ENCODE results near the gene ATG2B. TPM values are rescaled to one million over a fixed set of nuclear protein-coding genes. Genes with fewer than 3 reads are reported as not detected.

Gene ATG2B
- total and polyA plus RNA-seq, 2 donors (not counting 3 experiments of a cell fraction or from before 2014, with no cell fraction given), result 5.9 to 17.8 TPM

GRCh38 chr14:96297000-96297399, 66.1 kb downstream of the ATG2B start:
- no peak overlapping the region for H2AFZ ChIP-seq (ENCODE audit: low read depth, low read length)
- DNase-seq (ENCODE audit: low read depth, low spot score), result peak; percentile 22
- H3K36me3 ChIP-seq (ENCODE audit: control insufficient read depth in 2 of 2, extremely low read depth in 1 of 2, insufficient read depth in 2 of 2, low read length in 2 of 2), result peaks cover 0 to 1% of the 10 kb centered on the region in 2 experiments
- CTCF ChIA-PET, result interaction anchor here (1.1 to 3.0 kb wide), 3 partner anchors 11 to 127 kb away, joined by 4 to 36 read pairs (median 8); no protein-coding TSS in a partner anchor
- no peak overlapping the region for H3K4me3 ChIP-seq (replicated peaks in 1 of 3; ENCODE audit: insufficient read depth in 1 of 3, low read depth in 1 of 3, low read length in 3 of 3)
- no peak overlapping the region for H3K4me2 ChIP-seq (ENCODE audit: insufficient read depth, low read length)
- no peaks in the 10 kb centered on the region for H3K79me2 ChIP-seq (ENCODE audit: control insufficient read depth, insufficient read depth, low read length)
- H3K27me3 ChIP-seq (ENCODE audit: control insufficient read depth in 2 of 2, insufficient read depth in 2 of 2, low read length in 2 of 2), result no peaks in the 10 kb centered on the region
- BruUV-seq (replicated peaks), result no TSS peak
- H3K4me1 ChIP-seq (ENCODE audit: control insufficient read depth, extremely low read depth, insufficient read depth, low read length), result peaks cover 8% of the 10 kb centered on the region
- FAIRE-seq, result no peak
- H3K27ac ChIP-seq (ENCODE audit: insufficient read depth, low read depth, low read length), result no peak overlapping the region
- no peaks in the 10 kb centered on the region for H3K9me1 ChIP-seq (replicated peaks; ENCODE audit: control insufficient read depth, extremely low read depth, insufficient read depth, low read length)
- no peak overlapping the region for H3K9ac ChIP-seq (replicated peaks; ENCODE audit: extremely low read depth, insufficient read depth, low read length)
- no peaks in the 10 kb centered on the region for H4K20me1 ChIP-seq (replicated peaks; ENCODE audit: control insufficient read depth, extremely low read depth, insufficient read depth, low read length)
- POLR2A ChIA-PET, result no interaction called here
- H3K9me3 ChIP-seq (replicated peaks; ENCODE audit: control insufficient read depth, insufficient read depth, low read length), result no peaks in the 10 kb centered on the region
- intact Hi-C loops (cut with micrococcal nuclease) (loop anchor here (1.0 to 10.0 kb wide), 2 partner anchors 127 to 448 kb away; no protein-coding TSS in a partner anchor), dilution Hi-C loops (cut with MboI; ENCODE audit: extremely low pct_ligation_motif_present, low sequenced_read_pairs) (no loop called here)
- TF ChIP-seq CTCF (IDR thresholded peaks at IDR 0.05; ENCODE audit: extremely low read depth in 1 of 2, insufficient read depth in 1 of 2, low read depth in 1 of 2, low read length in 2 of 2) (peak; percentile 15 to 25), POLR2A (IDR thresholded peaks at IDR 0.05; ENCODE audit: low read depth, low read length) (no peak)

GRCh38 chr14:96294246-96294645, 68.9 kb downstream of the ATG2B start:
- H3K4me2 ChIP-seq (ENCODE audit: insufficient read depth, low read length), result no peak overlapping the region
- H3K36me3 ChIP-seq (ENCODE audit: control insufficient read depth in 2 of 2, extremely low read depth in 1 of 2, insufficient read depth in 2 of 2, low read length in 2 of 2), result peaks cover 1 to 5% of the 10 kb centered on the region in 2 experiments
- no peak for TF ChIP-seq POLR2AphosphoS5 (IDR thresholded peaks at IDR 0.05; ENCODE audit: insufficient read depth, low read depth, low read length)
- TF ChIP-seq MYC (IDR thresholded peaks at IDR 0.05; ENCODE audit: low read depth, low read length), result no peak
- no peak for TF ChIP-seq JUN (IDR thresholded peaks at IDR 0.05; ENCODE audit: borderline replicate concordance, insufficient read depth, insufficient read length, low read depth)
- no peak for TF ChIP-seq MAX (IDR thresholded peaks at IDR 0.05; ENCODE audit: insufficient read depth, insufficient read length)
- TF ChIP-seq CTCF (IDR thresholded peaks at IDR 0.05; ENCODE audit: extremely low read depth in 1 of 2, insufficient read depth in 1 of 2, low read depth in 1 of 2, low read length in 2 of 2), result no peak
- TF ChIP-seq FOS (IDR thresholded peaks at IDR 0.05; ENCODE audit: borderline replicate concordance, insufficient read depth, low read length), result no peak
- TF ChIP-seq POLR2A (IDR thresholded peaks at IDR 0.05; ENCODE audit: low read depth, low read length), result no peak
- no peak for TF ChIP-seq EZH2 (IDR thresholded peaks at IDR 0.05; ENCODE audit: borderline replicate concordance, low read depth, low read length, severe bottlenecking)
- no peak for TF ChIP-seq GATA2 (IDR thresholded peaks at IDR 0.05; ENCODE audit: insufficient read depth, insufficient read length, low read depth, low read length)
- H3K27me3 ChIP-seq (ENCODE audit: control insufficient read depth in 2 of 2, insufficient read depth in 2 of 2, low read length in 2 of 2), result no peaks in the 10 kb centered on the region
- FAIRE-seq (no peak), DNase-seq (ENCODE audit: low read depth, low spot score) (no peak)
- ChIA-PET CTCF (no interaction called here), POLR2A (no interaction called here)
- BruUV-seq (replicated peaks), result no TSS peak
- dilution Hi-C loops (cut with MboI; ENCODE audit: extremely low pct_ligation_motif_present, low sequenced_read_pairs) (no loop called here), intact Hi-C loops (cut with micrococcal nuclease) (loop anchor here (10.0 kb wide), 1 partner anchor 451 kb away; no protein-coding TSS in a partner anchor)
- H3K4me1 ChIP-seq (ENCODE audit: control insufficient read depth, extremely low read depth, insufficient read depth, low read length), result peaks cover 3% of the 10 kb centered on the region
- no peak overlapping the region for H3K9ac ChIP-seq (replicated peaks; ENCODE audit: extremely low read depth, insufficient read depth, low read length)
- H3K4me3 ChIP-seq (replicated peaks in 1 of 3; ENCODE audit: insufficient read depth in 1 of 3, low read depth in 1 of 3, low read length in 3 of 3), result no peak overlapping the region
- H3K79me2 ChIP-seq (ENCODE audit: control insufficient read depth, insufficient read depth, low read length), result no peaks in the 10 kb centered on the region
- no peaks in the 10 kb centered on the region for H3K9me1 ChIP-seq (replicated peaks; ENCODE audit: control insufficient read depth, extremely low read depth, insufficient read depth, low read length)
- H4K20me1 ChIP-seq (replicated peaks; ENCODE audit: control insufficient read depth, extremely low read depth, insufficient read depth, low read length), result no peaks in the 10 kb centered on the region
- no peak overlapping the region for H3K27ac ChIP-seq (ENCODE audit: insufficient read depth, low read depth, low read length)
- no peaks in the 10 kb centered on the region for H3K9me3 ChIP-seq (replicated peaks; ENCODE audit: control insufficient read depth, insufficient read depth, low read length)
- H2AFZ ChIP-seq (ENCODE audit: low read depth, low read length), result no peak overlapping the region

Measured in endothelial cell of umbilical vein (primary cell).